ENCODE measurements around the gene PTPRN2. TPM values are rescaled to one million over a fixed set of nuclear protein-coding genes. Genes with fewer than 3 reads are reported as not detected.

Gene PTPRN2
- total and polyA plus RNA-seq, 2 donors (not counting 1 experiment from before 2014, with no cell fraction given) = 0.54 to 1.2 TPM

DNA sequence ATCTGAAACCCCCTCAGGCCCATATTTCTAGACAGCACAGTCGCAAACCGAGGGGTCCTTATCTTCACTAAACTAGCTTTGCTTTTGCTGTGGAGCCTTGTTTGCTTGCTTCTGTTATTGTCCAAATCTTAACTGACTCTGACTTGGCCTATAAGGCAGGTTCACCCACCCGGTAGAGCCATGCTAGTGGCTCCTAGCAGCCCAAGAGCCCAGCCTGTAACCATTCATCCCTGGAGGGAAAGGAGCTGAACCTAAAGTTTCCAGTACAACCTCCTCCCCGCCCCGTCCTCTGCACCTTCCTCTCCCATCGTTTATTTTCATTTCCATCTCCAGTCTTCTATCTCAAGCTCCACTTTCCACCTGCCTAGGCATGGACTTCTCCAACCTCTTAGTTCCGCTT lies 345.7 kb downstream of the PTPRN2 start:
- TF ChIP-seq, protein P1, sequence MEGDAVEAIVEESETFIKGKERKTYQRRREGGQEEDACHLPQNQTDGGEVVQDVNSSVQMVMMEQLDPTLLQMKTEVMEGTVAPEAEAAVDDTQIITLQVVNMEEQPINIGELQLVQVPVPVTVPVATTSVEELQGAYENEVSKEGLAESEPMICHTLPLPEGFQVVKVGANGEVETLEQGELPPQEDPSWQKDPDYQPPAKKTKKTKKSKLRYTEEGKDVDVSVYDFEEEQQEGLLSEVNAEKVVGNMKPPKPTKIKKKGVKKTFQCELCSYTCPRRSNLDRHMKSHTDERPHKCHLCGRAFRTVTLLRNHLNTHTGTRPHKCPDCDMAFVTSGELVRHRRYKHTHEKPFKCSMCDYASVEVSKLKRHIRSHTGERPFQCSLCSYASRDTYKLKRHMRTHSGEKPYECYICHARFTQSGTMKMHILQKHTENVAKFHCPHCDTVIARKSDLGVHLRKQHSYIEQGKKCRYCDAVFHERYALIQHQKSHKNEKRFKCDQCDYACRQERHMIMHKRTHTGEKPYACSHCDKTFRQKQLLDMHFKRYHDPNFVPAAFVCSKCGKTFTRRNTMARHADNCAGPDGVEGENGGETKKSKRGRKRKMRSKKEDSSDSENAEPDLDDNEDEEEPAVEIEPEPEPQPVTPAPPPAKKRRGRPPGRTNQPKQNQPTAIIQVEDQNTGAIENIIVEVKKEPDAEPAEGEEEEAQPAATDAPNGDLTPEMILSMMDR (conservative IDR thresholded peaks at IDR 0.05 in 1 of 2, IDR thresholded peaks at IDR 0.05 in 1 of 2; ENCODE audit: low read depth in 1 of 2, low read length in 2 of 2) = no peak
- TF ChIP-seq EZH2 (IDR thresholded peaks at IDR 0.05; ENCODE audit: low read length, missing control alignments) = no peak
- Histone ChIP-seq H3K79me2 (ENCODE audit: control insufficient read depth, insufficient read depth, low read length) (no peaks in the 10 kb centered on the region), H3K9ac (ENCODE audit: insufficient read depth, low read length) (no peak overlapping the region), H3K4me2 (ENCODE audit: extremely low read depth, insufficient read depth, low read length) (no peak overlapping the region), H3K27me3 (ENCODE audit: control insufficient read depth, insufficient read depth, low read length) (no peaks in the 10 kb centered on the region), H3K9me3 (ENCODE audit: control insufficient read depth, insufficient read depth, low read depth, low read length) (no peaks in the 10 kb centered on the region), H4K20me1 (ENCODE audit: control insufficient read depth, extremely low read depth, insufficient read depth, low read length) (no peaks in the 10 kb centered on the region), H3K36me3 (ENCODE audit: control insufficient read depth, insufficient read depth, low read length) (no peaks in the 10 kb centered on the region), H3K4me1 (ENCODE audit: control insufficient read depth, extremely low read depth, insufficient read depth, low read length) (no peaks in the 10 kb centered on the region), H3K27ac (ENCODE audit: insufficient read depth, low read length) (no peak overlapping the region), H3K4me3 (replicated peaks in 1 of 4; ENCODE audit: control extremely low read depth in 1 of 4, insufficient read depth in 1 of 4, low read depth in 3 of 4, low read length in 4 of 4) (no peak overlapping the region), H2AFZ (ENCODE audit: low read length) (no peak overlapping the region)
- no peak for DNase-seq (ENCODE audit: low read depth in 2 of 2)

DNA sequence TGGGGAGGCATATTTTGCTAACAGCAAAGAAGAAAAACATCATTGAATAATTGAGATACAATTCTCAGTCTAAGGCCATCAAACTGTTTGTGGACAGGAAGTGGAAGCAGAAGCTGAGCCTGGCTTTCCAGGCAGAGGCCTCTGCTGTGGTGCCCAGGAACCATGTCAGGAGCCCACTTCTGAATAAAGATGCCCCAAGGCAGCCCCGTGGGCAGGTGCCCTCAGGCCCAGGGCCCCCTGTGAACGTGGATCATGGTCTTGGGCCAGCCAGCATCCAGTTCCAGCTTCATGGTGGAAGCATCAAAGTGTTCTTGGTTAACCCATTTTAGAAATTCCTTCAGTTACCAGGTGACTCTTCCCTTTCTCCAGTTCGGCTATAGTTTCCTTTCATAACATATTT lies 346.8 kb downstream of the PTPRN2 start:
- Histone ChIP-seq H3K36me3 (ENCODE audit: control insufficient read depth, insufficient read depth, low read length) (no peaks in the 10 kb centered on the region), H3K27me3 (ENCODE audit: control insufficient read depth, insufficient read depth, low read length) (no peaks in the 10 kb centered on the region), H3K27ac (ENCODE audit: insufficient read depth, low read length) (no peak overlapping the region), H3K79me2 (ENCODE audit: control insufficient read depth, insufficient read depth, low read length) (no peaks in the 10 kb centered on the region), H3K4me1 (ENCODE audit: control insufficient read depth, extremely low read depth, insufficient read depth, low read length) (no peaks in the 10 kb centered on the region), H4K20me1 (ENCODE audit: control insufficient read depth, extremely low read depth, insufficient read depth, low read length) (no peaks in the 10 kb centered on the region), H3K9me3 (ENCODE audit: control insufficient read depth, insufficient read depth, low read depth, low read length) (no peaks in the 10 kb centered on the region), H3K4me3 (replicated peaks in 1 of 4; ENCODE audit: control extremely low read depth in 1 of 4, insufficient read depth in 1 of 4, low read depth in 3 of 4, low read length in 4 of 4) (no peak overlapping the region), H3K4me2 (ENCODE audit: extremely low read depth, insufficient read depth, low read length) (no peak overlapping the region), H2AFZ (ENCODE audit: low read length) (no peak overlapping the region), H3K9ac (ENCODE audit: insufficient read depth, low read length) (no peak overlapping the region)
- no peak for DNase-seq (ENCODE audit: low read depth in 2 of 2)
- TF ChIP-seq, protein P1 (conservative IDR thresholded peaks at IDR 0.05 in 1 of 2, IDR thresholded peaks at IDR 0.05 in 1 of 2; ENCODE audit: low read depth in 1 of 2, low read length in 2 of 2) = no peak
- no peak for TF ChIP-seq EZH2 (IDR thresholded peaks at IDR 0.05; ENCODE audit: low read length, missing control alignments)

DNA sequence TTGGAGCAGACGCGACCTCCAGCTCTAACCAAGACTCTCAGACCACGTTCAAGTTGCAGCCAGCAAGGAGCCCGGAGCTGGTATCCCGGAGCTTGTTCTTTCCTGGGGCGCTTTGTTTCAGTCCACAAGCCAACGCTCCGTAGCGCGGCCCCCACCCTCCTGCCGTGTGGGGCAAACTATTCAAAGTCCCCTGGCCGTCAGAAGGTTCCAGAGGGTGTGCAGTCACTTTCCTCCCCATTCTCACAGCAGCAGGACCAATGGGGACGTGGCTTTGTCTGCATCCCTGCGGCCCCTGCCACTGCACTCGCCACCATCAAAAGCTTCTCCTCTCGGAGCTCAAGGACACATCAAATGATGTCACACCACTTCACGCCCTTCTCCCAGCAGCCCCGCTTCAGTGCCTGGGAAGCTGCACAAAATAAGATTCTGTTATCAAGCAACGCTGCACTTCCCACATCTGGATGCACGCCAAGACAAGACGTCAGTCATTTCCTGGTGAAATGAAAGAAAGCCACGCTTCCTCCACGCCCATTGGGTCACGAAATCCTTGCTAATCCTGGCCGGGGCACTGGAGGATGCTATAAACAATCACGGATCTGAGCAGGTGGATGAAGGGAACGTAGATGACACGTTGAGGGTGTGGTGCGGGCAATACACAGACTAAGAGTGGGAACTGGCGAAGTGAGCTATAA lies 348.2 kb downstream of the PTPRN2 start:
- H3K9me3 ChIP-seq (ENCODE audit: control insufficient read depth, insufficient read depth, low read depth, low read length) = no peaks in the 10 kb centered on the region
- no peak for TF ChIP-seq EZH2 (IDR thresholded peaks at IDR 0.05; ENCODE audit: low read length, missing control alignments)
- TF ChIP-seq, protein P1 (conservative IDR thresholded peaks at IDR 0.05 in 1 of 2, IDR thresholded peaks at IDR 0.05 in 1 of 2; ENCODE audit: low read depth in 1 of 2, low read length in 2 of 2) = no peak
- H3K27ac ChIP-seq (ENCODE audit: insufficient read depth, low read length) = no peak overlapping the region
- H3K36me3 ChIP-seq (ENCODE audit: control insufficient read depth, insufficient read depth, low read length) = no peaks in the 10 kb centered on the region
- no peaks in the 10 kb centered on the region for H3K79me2 ChIP-seq (ENCODE audit: control insufficient read depth, insufficient read depth, low read length)
- no peak overlapping the region for H3K4me3 ChIP-seq (replicated peaks in 1 of 4; ENCODE audit: control extremely low read depth in 1 of 4, insufficient read depth in 1 of 4, low read depth in 3 of 4, low read length in 4 of 4)
- H3K4me2 ChIP-seq (ENCODE audit: extremely low read depth, insufficient read depth, low read length) = no peak overlapping the region
- H3K27me3 ChIP-seq (ENCODE audit: control insufficient read depth, insufficient read depth, low read length) = no peaks in the 10 kb centered on the region
- DNase-seq (ENCODE audit: low read depth in 2 of 2) = no peak
- no peak overlapping the region for H3K9ac ChIP-seq (ENCODE audit: insufficient read depth, low read length)
- no peaks in the 10 kb centered on the region for H4K20me1 ChIP-seq (ENCODE audit: control insufficient read depth, extremely low read depth, insufficient read depth, low read length)
- H2AFZ ChIP-seq (ENCODE audit: low read length) = no peak overlapping the region
- no peaks in the 10 kb centered on the region for H3K4me1 ChIP-seq (ENCODE audit: control insufficient read depth, extremely low read depth, insufficient read depth, low read length)

Measured in fibroblast of lung (primary cell).